ENCODE measurements around the gene SPAG9. TPM values are rescaled to one million over a fixed set of nuclear protein-coding genes. Genes with fewer than 3 reads are reported as not detected.

Gene SPAG9
- total and polyA plus RNA-seq, 2 of the 8 experiments (the other 6 are each of a cell fraction or from before 2014, with no cell fraction given), result 9.8 to 63.8 TPM

DNA sequence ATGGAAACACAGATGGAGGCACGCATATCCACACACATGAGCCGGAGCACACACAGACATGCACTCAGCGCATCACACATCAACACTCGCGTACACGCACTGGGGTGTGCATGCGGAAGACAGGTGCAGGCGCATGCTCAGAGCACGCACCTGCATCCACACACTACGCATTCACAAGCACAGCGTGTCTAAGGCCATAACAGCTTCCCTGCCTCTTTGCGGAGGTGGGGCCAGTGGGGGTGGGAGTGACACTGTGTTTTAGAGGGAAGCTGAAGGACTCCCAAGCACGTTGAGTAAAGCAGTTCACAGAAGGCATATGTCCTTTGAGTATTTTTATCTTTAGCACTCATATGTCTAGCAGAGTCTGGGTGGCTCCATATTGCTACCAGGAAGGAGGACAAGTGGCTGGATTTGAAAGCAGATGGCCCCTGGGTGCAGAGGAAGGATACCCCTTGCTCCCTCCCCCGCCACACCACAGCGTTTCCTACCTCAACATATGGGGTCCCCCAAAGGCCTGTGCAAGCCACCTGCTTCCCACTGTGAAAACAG lies 185.9 kb downstream of the SPAG9 start:
- peaks cover 3% of the 10 kb centered on the region for H3K23me2 ChIP-seq (ENCODE audit: low read depth, low read length)
- H3K27me3 ChIP-seq (replicated peaks in 1 of 4; ENCODE audit: control insufficient read depth in 3 of 4, extremely low read depth in 1 of 4, insufficient read depth in 3 of 4, low read length in 3 of 4), result peaks cover 0 to 5% (median 4%) of the 10 kb centered on the region in 4 experiments; a peak in 4 of 7 replicates
- H3K9ac ChIP-seq (replicated peaks in 1 of 4; ENCODE audit: extremely low read depth in 1 of 4, low read depth in 3 of 4, low read length in 3 of 4), result no peak overlapping the region
- no peaks in the 10 kb centered on the region for H3K79me2 ChIP-seq (ENCODE audit: control insufficient read depth in 1 of 2, insufficient read depth in 2 of 2, low read length in 2 of 2)
- peak overlapping the region; percentile 20 for H4K5ac ChIP-seq (ENCODE audit: insufficient read length, low read depth, low read length)
- no peak overlapping the region for H3K23ac ChIP-seq (ENCODE audit: insufficient read length)
- 0 out of 2 replicates have a peak overlapping the region, but pooled peaks have one; percentile 73 for H2BK20ac ChIP-seq (ENCODE audit: low read length)
- no peaks in the 10 kb centered on the region for H3K79me1 ChIP-seq (ENCODE audit: low read depth, low read length)
- DNase-seq (ENCODE audit: low read depth in 1 of 2, low spot score in 2 of 2), result no peak
- no peaks in the 10 kb centered on the region for H3K36me3 ChIP-seq (ENCODE audit: control insufficient read depth in 2 of 4, insufficient read depth in 4 of 4, low read length in 3 of 4)
- peak overlapping the region; percentile 83 for H4K91ac ChIP-seq (replicated peaks; ENCODE audit: insufficient read length, low read length)
- no peak overlapping the region for H3K18ac ChIP-seq (ENCODE audit: extremely low read depth, low read length)
- 92% methylated on average over 15 of the region's 15 CpGs; no CpG with 5 or more reads in 1 of the 2 experiments for WGBS, 2 experiments (ENCODE audit: extremely low coverage in 1 of 2, insufficient coverage in 1 of 2, insufficient read length in 1 of 2, insufficient replicate concordance in 2 of 2, low coverage in 1 of 2, low lambda C conversion rate in 2 of 2, missing lambda C conversion rate in 1 of 2)
- peak overlapping the region; percentile 26 for H2AK5ac ChIP-seq (ENCODE audit: low read depth, low read length)
- H3K14ac ChIP-seq (ENCODE audit: insufficient read length), result no peak overlapping the region
- peak overlapping the region; percentile 71; the same call in 1 of the 2 replicates for H2BK12ac ChIP-seq (ENCODE audit: low read depth, low read length)
- no peak overlapping the region for H3K56ac ChIP-seq (replicated peaks; ENCODE audit: insufficient read length, low read depth, low read length)
- H3K4ac ChIP-seq (replicated peaks; ENCODE audit: insufficient read length, low read depth, low read length), result peak overlapping the region; percentile 81
- H3K4me1 ChIP-seq (replicated peaks in 1 of 4; ENCODE audit: control insufficient read depth in 3 of 4, insufficient read depth in 4 of 4, low read length in 3 of 4), result peaks cover 0 to 8% (median 5%) of the 10 kb centered on the region in 4 experiments
- no peak overlapping the region for H2AFZ ChIP-seq (ENCODE audit: low read length)
- no peak overlapping the region for H3K27ac ChIP-seq (ENCODE audit: low read depth, low read length)
- TF ChIP-seq, protein P1, sequence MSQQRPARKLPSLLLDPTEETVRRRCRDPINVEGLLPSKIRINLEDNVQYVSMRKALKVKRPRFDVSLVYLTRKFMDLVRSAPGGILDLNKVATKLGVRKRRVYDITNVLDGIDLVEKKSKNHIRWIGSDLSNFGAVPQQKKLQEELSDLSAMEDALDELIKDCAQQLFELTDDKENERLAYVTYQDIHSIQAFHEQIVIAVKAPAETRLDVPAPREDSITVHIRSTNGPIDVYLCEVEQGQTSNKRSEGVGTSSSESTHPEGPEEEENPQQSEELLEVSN (IDR thresholded peaks at IDR 0.05), result no peak
- TF ChIP-seq POLR2A (IDR thresholded peaks at IDR 0.05; ENCODE audit: control extremely low read depth in 1 of 2, low read depth in 2 of 2, low read length in 2 of 2), result no peak
- TF ChIP-seq CHD1 (IDR thresholded peaks at IDR 0.05; ENCODE audit: low read depth, low read length), result no peak
- TF ChIP-seq, protein P2, sequence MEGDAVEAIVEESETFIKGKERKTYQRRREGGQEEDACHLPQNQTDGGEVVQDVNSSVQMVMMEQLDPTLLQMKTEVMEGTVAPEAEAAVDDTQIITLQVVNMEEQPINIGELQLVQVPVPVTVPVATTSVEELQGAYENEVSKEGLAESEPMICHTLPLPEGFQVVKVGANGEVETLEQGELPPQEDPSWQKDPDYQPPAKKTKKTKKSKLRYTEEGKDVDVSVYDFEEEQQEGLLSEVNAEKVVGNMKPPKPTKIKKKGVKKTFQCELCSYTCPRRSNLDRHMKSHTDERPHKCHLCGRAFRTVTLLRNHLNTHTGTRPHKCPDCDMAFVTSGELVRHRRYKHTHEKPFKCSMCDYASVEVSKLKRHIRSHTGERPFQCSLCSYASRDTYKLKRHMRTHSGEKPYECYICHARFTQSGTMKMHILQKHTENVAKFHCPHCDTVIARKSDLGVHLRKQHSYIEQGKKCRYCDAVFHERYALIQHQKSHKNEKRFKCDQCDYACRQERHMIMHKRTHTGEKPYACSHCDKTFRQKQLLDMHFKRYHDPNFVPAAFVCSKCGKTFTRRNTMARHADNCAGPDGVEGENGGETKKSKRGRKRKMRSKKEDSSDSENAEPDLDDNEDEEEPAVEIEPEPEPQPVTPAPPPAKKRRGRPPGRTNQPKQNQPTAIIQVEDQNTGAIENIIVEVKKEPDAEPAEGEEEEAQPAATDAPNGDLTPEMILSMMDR (IDR thresholded peaks at IDR 0.05; ENCODE audit: control extremely low read depth in 1 of 3, insufficient read depth in 1 of 3, low read depth in 1 of 3, low read length in 3 of 3), result no peak
- no peak for TF ChIP-seq TBP (IDR thresholded peaks at IDR 0.05; ENCODE audit: low read depth, low read length)
- H2BK5ac ChIP-seq (ENCODE audit: low read depth, low read length), result no peak overlapping the region
- ChIA-PET CTCF (ENCODE audit: partially characterized antibody) (interaction anchor here (1.0 to 1.8 kb wide), 4 partner anchors 10 to 83 kb away, joined by 3 to 8 read pairs (median 4); no protein-coding TSS in a partner anchor), POLR2A (ENCODE audit: partially characterized antibody) (interaction anchor here (1.1 to 3.6 kb wide), 4 partner anchors 10 to 68 kb away, joined by 4 to 15 read pairs (median 8); partner anchors contain the start of gene TOB1)
- no peaks in the 10 kb centered on the region for H3K9me3 ChIP-seq (ENCODE audit: insufficient read depth in 2 of 2, low read depth in 1 of 2, low read length in 1 of 2)
- no peak overlapping the region for H4K8ac ChIP-seq (ENCODE audit: extremely low read depth, insufficient read depth, low read length)
- FAIRE-seq, result no peak
- no peak overlapping the region for H2BK120ac ChIP-seq (replicated peaks; ENCODE audit: low read depth, low read length)
- peak overlapping the region; percentile 19; the same call in 1 of the 2 replicates for H2BK15ac ChIP-seq (ENCODE audit: low read length)
- H3K4me2 ChIP-seq (ENCODE audit: insufficient read depth in 1 of 2, low read depth in 2 of 2, low read length in 2 of 2), result no peak overlapping the region
- H3K4me3 ChIP-seq (ENCODE audit: extremely low read depth in 1 of 4, insufficient read depth in 2 of 4, low read depth in 3 of 4, low read length in 4 of 4), result no peak overlapping the region
- H4K20me1 ChIP-seq (replicated peaks in 1 of 2; ENCODE audit: control insufficient read depth in 1 of 2, insufficient read depth in 2 of 2, low read length in 2 of 2), result peaks cover 0 to 1% of the 10 kb centered on the region in 2 experiments

All from H1 (cell line).